Activated CD8-positive, alpha-beta memory T cell treated with anti-CD3 and anti-CD28 coated beads for 48 hours (primary cell): ENCODE data around the gene TPCN2.

ENCODE experiments used
- DNase-seq, 3 experiments: peaks; one replicate each; pipeline ENCODE4 v3.0.0-alpha.2; 2020; ENCODE audit warnings: low read depth in 2 of 3, low spot score in 2 of 3

The TPCN2 gene

DNA sequence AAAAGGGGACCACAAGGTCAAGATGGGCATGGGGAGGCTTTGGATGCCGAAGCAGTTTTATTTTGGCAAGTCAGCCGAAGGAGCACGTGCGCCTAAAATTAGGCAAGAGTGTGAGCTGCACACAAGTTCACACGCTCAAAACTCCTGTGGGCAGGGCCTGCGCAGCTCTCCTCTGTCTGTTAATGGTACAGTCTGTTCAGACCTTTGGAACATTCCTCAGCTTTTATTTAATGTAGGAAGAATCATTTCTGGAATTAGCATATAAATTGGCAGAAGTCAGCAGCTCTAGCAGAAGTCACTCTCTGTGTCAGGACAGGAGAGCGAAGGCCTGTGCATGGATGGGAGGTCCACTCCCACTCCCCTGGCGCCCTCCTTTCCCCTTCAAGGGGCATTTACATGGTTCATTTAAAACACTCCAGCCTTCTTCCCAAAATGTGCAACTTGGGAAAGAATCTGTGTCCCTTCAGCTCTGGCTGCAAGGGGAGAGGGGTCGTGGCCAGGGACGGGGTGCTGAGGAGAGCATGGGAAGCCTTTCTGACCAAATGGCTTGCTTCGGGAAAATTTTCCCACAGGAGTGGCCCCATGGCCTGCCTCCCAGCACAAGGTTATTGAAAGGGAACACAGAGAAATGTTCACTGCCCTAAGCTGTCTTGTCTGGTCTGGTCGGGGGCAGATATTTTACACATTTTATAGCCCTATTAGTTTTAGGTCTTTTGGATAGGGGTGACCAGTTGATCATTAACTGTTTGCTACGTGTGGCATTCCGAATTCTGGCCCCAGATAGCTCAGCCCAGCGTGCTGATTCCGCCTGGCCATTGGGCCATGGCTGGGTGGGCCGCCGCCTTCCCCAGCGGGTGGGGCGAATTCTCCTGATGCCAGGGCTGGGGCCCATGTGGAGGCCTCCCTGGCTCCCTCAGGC lies 63.2 kb downstream of the TPCN2 start:
- DNase-seq: no peak

- no peak for DNase-seq
Measured at GRCh38 chr11:69113226-69113625, 64.5 kb downstream of the TPCN2 start.

DNA sequence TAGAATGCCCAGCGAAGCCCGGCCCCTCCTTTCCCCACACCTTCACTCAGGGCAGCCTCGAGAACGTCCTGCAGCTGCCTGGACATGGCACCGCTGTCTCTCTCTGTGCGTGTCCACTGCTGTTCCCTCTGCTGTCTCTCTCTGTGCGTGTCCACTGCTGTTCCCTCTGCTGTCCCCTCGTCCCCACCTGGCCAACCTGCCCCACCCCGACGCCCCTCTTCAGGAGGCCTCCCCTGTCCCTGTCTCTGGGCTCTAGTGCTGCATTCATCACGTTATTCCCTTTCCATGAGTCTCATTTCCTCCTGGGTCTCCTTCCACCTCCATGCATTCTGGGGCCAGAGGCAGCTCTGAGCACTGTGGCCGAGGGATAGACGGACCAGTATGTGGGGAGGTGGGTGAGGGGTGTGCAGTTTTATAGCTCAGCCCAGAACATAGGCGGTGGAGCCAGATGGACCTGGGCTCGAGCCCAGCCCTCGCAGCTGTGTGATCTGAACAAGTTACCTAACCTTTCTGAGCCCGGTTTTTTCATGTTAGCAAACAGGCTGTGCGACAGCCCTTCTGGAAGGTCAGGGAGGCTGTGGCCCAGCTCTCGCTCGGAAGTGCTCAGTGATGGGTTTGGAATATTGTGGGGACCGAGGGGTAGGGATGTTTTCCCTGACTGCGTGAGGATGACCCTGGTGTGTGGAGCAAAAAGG lies 65.1 kb downstream of the TPCN2 start:
- DNase-seq: no peak

GRCh38 chr11:69114362-69114761 lies 65.6 kb downstream of the TPCN2 start:
- no peak for DNase-seq

- no peak for DNase-seq
Measured at GRCh38 chr11:69114811-69115523, 66.2 kb downstream of the TPCN2 start.

DNA sequence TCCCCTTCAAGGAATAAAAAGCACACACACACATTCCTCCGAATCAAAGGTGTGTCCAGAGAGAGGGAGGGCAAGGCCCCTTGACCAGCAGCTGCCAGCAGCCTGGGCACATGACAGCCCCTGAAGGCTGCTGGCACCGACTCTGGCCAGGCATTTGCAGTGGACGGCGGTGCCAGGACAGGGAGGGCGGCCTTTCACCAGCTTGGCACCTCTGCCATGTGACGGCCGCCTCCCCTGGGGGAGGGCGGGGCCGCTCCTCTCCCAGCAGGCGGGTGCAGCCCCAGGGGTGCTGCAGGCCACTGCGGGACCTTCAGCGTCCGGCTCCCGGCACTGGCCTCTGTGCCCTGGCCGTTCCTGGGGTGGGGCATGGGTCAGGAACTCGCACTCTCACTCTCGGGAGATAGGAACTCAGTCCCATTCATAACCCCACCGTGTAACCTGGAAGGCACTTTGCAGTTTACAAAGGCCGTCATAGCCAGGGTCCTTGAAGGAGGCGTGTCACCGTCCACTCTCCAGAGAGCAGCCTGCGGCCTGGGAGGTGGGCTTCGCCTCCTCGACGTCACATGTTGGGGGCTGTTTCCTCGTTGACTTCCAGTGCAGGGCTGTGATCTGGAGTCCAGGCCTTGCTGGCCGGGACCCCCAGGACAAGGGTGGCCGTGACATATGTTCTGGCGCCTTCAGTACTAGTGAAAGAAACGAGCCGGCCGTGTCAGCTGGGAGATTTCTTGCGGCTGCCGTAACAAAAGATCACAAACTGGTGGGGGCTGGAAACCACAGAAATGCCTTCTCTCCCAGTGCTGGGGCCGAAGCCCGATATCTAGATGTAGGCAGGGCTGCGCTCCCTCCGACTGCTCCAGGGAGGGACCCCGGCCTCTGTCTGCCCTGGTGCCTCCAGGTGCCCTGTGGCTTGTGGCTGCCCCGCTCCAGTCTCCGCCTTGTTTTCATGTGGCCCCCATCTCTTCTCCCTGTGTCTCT lies 67.1 kb downstream of the TPCN2 start:
- DNase-seq: no peak

DNA sequence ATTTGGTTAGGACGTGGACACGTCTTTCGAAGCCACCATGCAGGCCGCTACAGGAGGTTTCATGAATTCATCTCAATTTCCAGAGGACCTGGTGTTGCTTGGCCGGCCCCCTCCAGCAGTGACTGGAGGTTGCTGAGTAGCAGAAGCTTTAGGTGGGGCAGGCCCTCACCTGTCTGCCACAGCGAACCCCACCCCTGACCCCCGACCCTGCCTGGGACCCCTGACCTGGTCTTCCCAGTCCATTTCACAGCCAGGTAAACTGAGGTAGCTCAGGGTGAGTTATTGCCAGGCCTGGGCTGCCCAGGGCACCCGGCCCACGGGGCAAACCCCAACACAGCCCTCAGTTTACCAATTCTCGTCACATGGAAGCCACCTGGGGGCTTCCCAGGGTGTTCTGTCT lies 67.9 kb downstream of the TPCN2 start:
- no peak for DNase-seq

- DNase-seq: no peak
Measured at GRCh38 chr11:69119190-69119589, 70.5 kb downstream of the TPCN2 start.

- DNase-seq: no peak
Measured at GRCh38 chr11:69120096-69120875, 71.6 kb downstream of the TPCN2 start.

DNA sequence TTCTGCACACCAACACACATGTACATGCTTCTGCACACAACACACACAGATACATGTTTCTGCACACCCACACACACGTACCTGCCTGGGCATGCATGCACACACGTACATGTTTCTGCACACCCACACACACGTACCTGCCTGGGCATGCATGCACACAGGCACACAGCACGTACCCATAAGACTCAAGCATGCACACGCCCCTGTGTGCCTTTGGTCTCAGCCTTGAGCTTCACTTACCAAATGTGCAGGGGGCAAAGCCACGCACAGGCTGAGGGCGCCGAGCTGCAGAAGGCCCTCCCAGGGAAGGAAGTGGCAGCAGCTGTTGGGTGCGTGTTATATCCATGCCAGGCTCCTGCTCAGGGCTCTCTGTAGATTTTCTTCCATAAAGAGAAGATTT lies 72.3 kb downstream of the TPCN2 start:
- DNase-seq: no peak

DNA sequence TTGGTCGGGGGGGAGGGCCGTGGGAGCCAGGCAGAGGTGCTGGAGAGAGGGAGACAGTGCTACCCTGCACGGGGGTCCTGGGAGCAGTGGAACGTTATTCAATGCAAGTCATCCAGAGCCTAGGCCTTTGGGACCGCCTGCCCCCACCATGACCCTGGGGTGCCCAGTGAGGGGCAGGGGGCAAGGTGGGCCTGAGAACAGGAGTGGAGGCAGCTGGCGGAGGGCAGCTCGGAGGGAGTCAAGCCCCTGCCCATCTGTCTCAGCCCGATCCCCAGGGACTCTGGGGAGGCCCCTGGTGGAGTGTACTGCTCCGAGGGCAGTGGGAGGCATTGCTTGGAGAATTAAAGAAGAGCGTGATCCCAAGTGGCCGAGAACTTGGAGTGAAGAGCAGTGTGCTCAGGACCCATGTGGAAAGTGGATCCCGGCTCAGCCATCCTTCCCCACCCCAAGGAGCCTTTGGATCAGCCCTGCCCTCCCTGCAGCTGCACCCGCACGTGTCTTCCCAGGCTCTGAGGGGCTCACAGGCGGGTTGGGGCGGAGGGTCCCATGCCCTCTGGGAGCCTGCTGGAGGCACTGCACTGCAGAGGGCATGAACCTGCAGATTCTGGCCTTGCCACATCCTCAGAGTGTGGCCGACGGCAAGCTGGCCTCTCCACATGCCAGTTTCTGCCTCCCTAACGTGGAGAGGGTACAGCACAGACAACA lies 73.0 kb downstream of the TPCN2 start:
- DNase-seq: no peak

GRCh38 chr11:69122326-69122629 lies 73.5 kb downstream of the TPCN2 start:
- DNase-seq: no peak

GRCh38 chr11:69122630-69123431 lies 74.1 kb downstream of the TPCN2 start:
- DNase-seq: peak in 2 of 3 experiments; percentile 34 to 56

DNA sequence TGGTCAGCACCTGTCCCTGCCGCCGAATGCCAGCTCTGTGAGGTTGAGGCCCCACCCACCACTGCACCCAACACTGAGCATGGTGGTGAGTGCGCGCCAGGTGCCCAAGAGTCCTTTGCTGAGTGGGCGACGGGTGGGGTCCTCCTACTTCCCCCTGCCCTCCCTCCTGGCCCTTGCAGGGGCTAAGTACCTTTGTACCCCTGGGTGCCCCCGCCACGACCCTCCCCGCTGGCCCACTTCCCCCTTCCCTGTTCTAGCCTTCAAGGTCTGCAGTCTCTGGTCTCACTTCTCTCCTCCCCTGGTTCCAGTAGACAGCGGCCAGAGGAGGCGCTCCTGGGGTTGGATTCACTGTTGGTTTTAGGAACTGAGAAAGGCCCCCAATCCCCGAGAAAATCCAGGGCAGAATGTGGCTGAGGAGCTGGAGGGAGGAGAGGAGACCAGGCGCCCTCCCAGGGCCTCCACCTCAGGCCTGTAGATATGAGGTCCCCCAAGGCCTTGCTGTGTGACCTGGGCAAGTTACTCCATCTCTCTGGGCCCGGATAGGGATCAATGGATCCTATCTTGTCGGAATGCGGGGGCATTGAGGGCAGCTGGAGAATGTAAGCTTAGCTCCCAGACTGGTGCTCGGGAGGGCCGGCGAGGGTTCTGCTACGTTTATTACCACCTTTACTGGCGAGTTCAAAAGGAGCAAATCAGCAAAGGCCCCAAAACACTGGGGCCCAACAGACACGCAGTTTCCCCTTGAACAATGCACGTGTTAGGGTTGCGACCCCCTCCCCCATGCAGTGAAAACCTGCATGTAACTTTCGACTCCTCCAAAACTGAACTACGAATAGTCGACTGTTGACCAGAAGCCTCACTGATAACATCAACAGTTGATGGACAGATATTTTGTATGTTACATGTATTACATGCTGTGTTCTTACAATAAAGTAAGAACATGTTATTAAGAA lies 75.1 kb downstream of the TPCN2 start:
- DNase-seq: no peak

- DNase-seq: no peak
Measured at GRCh38 chr11:69125861-69126260, 77.1 kb downstream of the TPCN2 start.

GRCh38 chr11:69126286-69126685 lies 77.6 kb downstream of the TPCN2 start:
- DNase-seq: no peak

DNA sequence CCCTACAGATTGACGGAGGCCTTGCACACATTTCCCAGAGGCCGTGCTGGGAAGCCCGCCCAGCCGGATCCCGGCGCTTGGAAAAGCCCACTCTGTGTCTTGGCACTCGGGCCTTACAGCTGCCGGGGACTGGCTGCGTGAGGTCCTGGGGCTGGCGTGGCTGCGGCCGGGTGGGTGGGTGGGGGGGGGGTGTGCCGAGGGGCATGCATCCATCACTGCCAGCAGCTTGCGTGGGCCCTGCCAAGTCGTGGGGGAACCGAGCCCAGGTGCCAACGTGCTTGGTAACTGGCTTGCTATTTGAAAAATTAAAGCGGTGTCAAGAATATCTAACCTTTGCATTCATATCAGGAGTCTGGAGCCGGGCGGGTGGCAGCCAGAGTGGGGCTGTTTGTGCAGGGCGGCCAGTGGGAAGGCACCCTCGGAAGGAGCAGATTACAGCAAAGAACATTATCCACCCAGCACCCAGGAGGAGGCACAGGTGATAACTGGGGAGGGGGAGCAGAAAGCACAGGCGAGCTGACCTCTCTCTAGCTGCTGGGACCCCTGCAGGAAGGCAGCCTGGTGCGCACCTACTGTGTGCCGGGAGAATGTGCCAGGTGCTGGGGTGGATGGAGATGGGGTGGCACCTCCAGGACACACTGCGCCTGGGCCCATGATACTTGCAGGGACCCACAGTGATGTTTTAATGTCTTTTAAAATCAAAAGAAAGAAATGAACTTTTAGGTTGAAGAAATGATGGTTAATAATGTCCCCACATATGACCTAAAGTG lies 78.5 kb downstream of the TPCN2 start:
- DNase-seq: no peak
